Measurements from ENCODE around the gene MAPKAPK3.

DNA sequence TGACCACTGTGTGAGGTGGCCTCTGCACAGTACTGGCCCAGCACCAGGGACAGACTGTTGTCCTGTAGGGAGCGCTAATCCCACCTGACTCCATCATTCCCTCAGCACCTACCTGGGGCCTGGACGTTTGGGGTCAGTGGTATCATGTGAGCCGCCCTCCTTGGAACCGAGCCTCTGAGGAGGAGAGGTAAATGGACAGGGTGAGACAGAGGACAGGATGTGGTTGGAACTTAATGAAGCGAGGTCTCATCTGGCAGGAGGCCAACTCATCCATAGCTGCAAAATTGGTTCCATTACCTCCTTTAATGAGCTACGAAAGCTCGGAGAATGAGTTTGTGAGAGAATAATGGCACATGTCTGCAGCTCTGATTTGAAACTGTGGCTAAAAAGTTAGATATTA, 13.9 kb downstream of the MAPKAPK3 start:
- no peak for TF ChIP-seq EP300 (IDR thresholded peaks at IDR 0.05; ENCODE audit: borderline replicate concordance)
- TF ChIP-seq YY1 (IDR thresholded peaks at IDR 0.05; ENCODE audit: low read depth): no peak
- TF ChIP-seq TAF1 (IDR thresholded peaks at IDR 0.05; ENCODE audit: low read depth): no peak
- no peak for TF ChIP-seq ZBTB7A (IDR thresholded peaks at IDR 0.05; ENCODE audit: low read depth)
- TF ChIP-seq TEAD4 (IDR thresholded peaks at IDR 0.05): no peak
- no peak for TF ChIP-seq TCF12 (IDR thresholded peaks at IDR 0.05; ENCODE audit: low read depth)
- TF ChIP-seq RAD21 (IDR thresholded peaks at IDR 0.05; ENCODE audit: low read depth): no peak
- no peak for TF ChIP-seq MAX (IDR thresholded peaks at IDR 0.05)
- TF ChIP-seq CEBPB (IDR thresholded peaks at IDR 0.05): no peak
- no peak for TF ChIP-seq EGR1 (IDR thresholded peaks at IDR 0.05)
- TF ChIP-seq NFIC (IDR thresholded peaks at IDR 0.05): peak; percentile 74
- no peak for TF ChIP-seq REST (IDR thresholded peaks at IDR 0.05; ENCODE audit: low read depth)
